GM23338 (cell line): ENCODE data around the gene NMBR. TPM values are rescaled to one million over a fixed set of nuclear protein-coding genes. Genes with fewer than 3 reads are reported as not detected.

Experiments used
- ATAC-seq: fragments of 200-7000 bp; cut with Tn5 transposase; 3 replicates; pipeline ENCODE4 v1.9.1; 2020
- DNase-seq: peaks from one replicate; pipeline ENCODE4 v3.0.0-alpha.2; 2015; ENCODE audit warnings: low spot score
- H2AFZ ChIP-seq: fragments of 200-600 bp; sonication (generic); 2 replicates; pipeline ENCODE4 v1.8.0; 2016; ENCODE audit warnings: antibody characterized with exemption, mild to moderate bottlenecking, moderate library complexity
- H3F3A ChIP-seq: fragments of 200-600 bp; sonication (generic); replicated peaks from 2 replicates; pipeline ENCODE4 v1.8.0; 2017; ENCODE audit warnings: antibody characterized with exemption, mixed run types, low read depth
- H3K27ac ChIP-seq: fragments of 200-600 bp; sonication (generic); 2 replicates; pipeline ENCODE4 v1.6.1; 2016; ENCODE audit warnings: low read depth
- H3K27me3 ChIP-seq: fragments of 200-600 bp; sonication (generic); 2 replicates; pipeline ENCODE4 v1.8.0; 2016; ENCODE audit warnings: mild to moderate bottlenecking, mixed run types, moderate library complexity; ENCODE audit not compliant: insufficient read depth
- H3K36me3 ChIP-seq: fragments of 200-600 bp; sonication (generic); 2 replicates; pipeline ENCODE4 v1.8.0; 2016; ENCODE audit warnings: mild to moderate bottlenecking; ENCODE audit not compliant: insufficient read depth
- H3K4me1 ChIP-seq: fragments of 200-600 bp; sonication (generic); 2 replicates; pipeline ENCODE4 v1.8.0; 2016; ENCODE audit warnings: mild to moderate bottlenecking, moderate library complexity; ENCODE audit not compliant: insufficient read depth
- H3K4me2 ChIP-seq: fragments of 200-600 bp; sonication (generic); 2 replicates; pipeline ENCODE4 v1.7.1; 2017; ENCODE audit warnings: mixed run types
- H3K4me3 ChIP-seq: fragments of 200-600 bp; sonication (generic); 2 replicates; pipeline ENCODE4 v1.6.1; 2016; ENCODE audit warnings: mixed run types
- H3K79me2 ChIP-seq: fragments of 200-600 bp; sonication (generic); replicated peaks from 2 replicates; pipeline ENCODE4 v1.8.0; 2017; ENCODE audit warnings: mild to moderate bottlenecking; ENCODE audit not compliant: insufficient read depth
- H3K9me2 ChIP-seq: fragments of 200-600 bp; sonication (generic); 2 replicates; pipeline ENCODE4 v1.8.0; 2017; ENCODE audit not compliant: insufficient read depth
- H4K20me1 ChIP-seq: fragments of 200-600 bp; sonication (generic); replicated peaks from 2 replicates; pipeline ENCODE4 v1.8.0; 2017; ENCODE audit warnings: mild to moderate bottlenecking; ENCODE audit not compliant: insufficient read depth
- H3K27ac Mint-ChIP-seq: 2 replicates; pipeline ENCODE4 v1.8.0; 2020; ENCODE audit warnings: inconsistent platforms, mild to moderate bottlenecking, moderate library complexity, mixed read lengths
- H3K27me3 Mint-ChIP-seq: 3 replicates; pipeline ENCODE4 v1.8.0; 2022; ENCODE audit warnings: low read depth, mild to moderate bottlenecking, moderate library complexity, mixed read lengths, inconsistent platforms; ENCODE audit not compliant: insufficient read depth, poor library complexity
- H3K36me3 Mint-ChIP-seq: 3 replicates; pipeline ENCODE4 v1.8.0; 2021; ENCODE audit warnings: low read depth, mild to moderate bottlenecking, inconsistent platforms, moderate library complexity, mixed read lengths
- H3K4me1 Mint-ChIP-seq: 3 replicates; pipeline ENCODE4 v1.8.0; 2020; ENCODE audit warnings: mild to moderate bottlenecking, inconsistent platforms, mixed read lengths
- H3K4me3 Mint-ChIP-seq: 3 replicates; pipeline ENCODE4 v1.8.0; 2021; ENCODE audit warnings: moderate library complexity, mild to moderate bottlenecking, inconsistent platforms, mixed read lengths
- H3K9me3 Mint-ChIP-seq: 3 replicates; pipeline ENCODE4 v1.8.0; 2020; ENCODE audit warnings: moderate library complexity, mild to moderate bottlenecking, inconsistent platforms, mixed read lengths
- CREB1 ChIP-seq: fragments of 250-450 bp; sonication (Bioruptor Pico); IDR thresholded peaks from 2 replicates; pipeline ENCODE4 v1.5.0; 2020; ENCODE audit warnings: low read depth, mild to moderate bottlenecking, moderate library complexity
- CTCF ChIP-seq, 2 experiments: fragments of 200-600 bp in 1 of 2; sonication (generic) in 1 of 2; conservative IDR thresholded peaks; 2 replicates each; pipeline versions ENCODE4 v1.5.1 to v1.6.1; 2016 to 2017; ENCODE audit warnings: antibody characterized with exemption in 2 of 2, low read depth in 2 of 2, mild to moderate bottlenecking in 2 of 2, moderate library complexity in 1 of 2
- ETS1 ChIP-seq: IDR thresholded peaks from 2 replicates; pipeline ENCODE4 v1.6.1; 2016; ENCODE audit warnings: antibody characterized with exemption
- EZH2 ChIP-seq: fragments of 200-600 bp; sonication (generic); IDR thresholded peaks from one replicate; pipeline ENCODE4 v1.8.0; 2017; ENCODE audit warnings: antibody characterized with exemption, mild to moderate bottlenecking, low read depth; ENCODE audit not compliant: unreplicated experiment
- EZH2phosphoT487 ChIP-seq: fragments of 200-600 bp; sonication (generic); IDR thresholded peaks from one replicate; pipeline ENCODE4 v1.8.1; 2018; ENCODE audit warnings: antibody characterized with exemption; ENCODE audit not compliant: unreplicated experiment
- JUNB ChIP-seq: IDR thresholded peaks from one replicate; pipeline ENCODE4 v1.6.1; 2016; ENCODE audit warnings: antibody characterized with exemption; ENCODE audit not compliant: unreplicated experiment
- NANOG ChIP-seq: IDR thresholded peaks from 2 replicates; pipeline ENCODE4 v1.6.1; 2016; ENCODE audit warnings: antibody characterized with exemption, borderline replicate concordance
- POLR2AphosphoS5 ChIP-seq: IDR thresholded peaks from 2 replicates; pipeline ENCODE4 v1.6.1; 2016; ENCODE audit warnings: antibody characterized with exemption, low read depth
- REST ChIP-seq: IDR thresholded peaks from one replicate; pipeline ENCODE4 v1.6.1; 2018; ENCODE audit warnings: antibody characterized with exemption; ENCODE audit not compliant: unreplicated experiment
- STAT1 ChIP-seq: IDR thresholded peaks from one replicate; pipeline ENCODE4 v1.6.1; 2016; ENCODE audit warnings: antibody characterized with exemption; ENCODE audit not compliant: unreplicated experiment
- ZNF114 ChIP-seq: fragments of 250-450 bp; sonication (Bioruptor Pico); IDR thresholded peaks from 2 replicates; pipeline ENCODE4 v1.5.0; 2020; ENCODE audit warnings: mild to moderate bottlenecking, moderate library complexity
- ZNF331 ChIP-seq: fragments of 250-450 bp; sonication (Bioruptor Pico); IDR thresholded peaks from 2 replicates; pipeline ENCODE4 v1.5.0; 2020; ENCODE audit warnings: low read depth, mild to moderate bottlenecking, moderate library complexity
- ZNF462 ChIP-seq: fragments of 250-450 bp; sonication (Bioruptor Pico); IDR thresholded peaks from 2 replicates; pipeline ENCODE4 v1.5.0; 2020; ENCODE audit warnings: mild to moderate bottlenecking, moderate library complexity
- polyA plus RNA-seq: library from polyadenylated mRNA; unstranded; fragments of >200 nt; fragmentation: Nextera tagmentation; extraction: Ambion mirVana; gene quantifications from 2 replicates; pipeline ENCODE4 v1.2.1, GENCODE V29; 2016
- total RNA-seq: library from RNA; depleted of rRNA; stranded (reverse); fragments of >200 nt; shearing (Covaris generic); gene quantifications from 2 replicates; pipeline ENCODE4 v1.2.3, GENCODE V29; 2014

Gene NMBR
- total and polyA plus RNA-seq, 2 experiments from 2014 or later: not detected

- H4K20me1 ChIP-seq: no peaks in the 10 kb centered on the region
- no peak overlapping the region for H3K27ac ChIP-seq
- H3K4me3 ChIP-seq: no peak overlapping the region
- Mint-ChIP-seq H3K36me3 (peaks cover 6% of the 10 kb centered on the region; the same call in 2 of the 3 replicates), H3K27ac (no peak overlapping the region), H3K4me1 (no peaks in the 10 kb centered on the region), H3K9me3 (no peaks in the 10 kb centered on the region), H3K4me3 (no peak overlapping the region), H3K27me3 (no peaks in the 10 kb centered on the region)
- no peaks in the 10 kb centered on the region for H3F3A ChIP-seq
- no peak for TF ChIP-seq POLR2AphosphoS5
- TF ChIP-seq ZNF462 (CRISPR knock-in tag): no peak
- no peak for TF ChIP-seq STAT1
- no peak for TF ChIP-seq EZH2
- no peak for TF ChIP-seq CREB1 (CRISPR knock-in tag)
- no peak for TF ChIP-seq ZNF331 (CRISPR knock-in tag)
- no peak for TF ChIP-seq EZH2phosphoT487
- no peak for TF ChIP-seq CTCF (conservative IDR thresholded peaks at IDR 0.05; ENCODE audit: low read depth in 2 of 2)
- TF ChIP-seq ZNF114 (CRISPR knock-in tag): no peak
- TF ChIP-seq JUNB: no peak
- TF ChIP-seq REST: no peak
- no peak for TF ChIP-seq ETS1
- no peak for TF ChIP-seq NANOG
- 0 out of 2 replicates have a peak, but pooled peaks cover 4% of the 10 kb centered on the region for H3K36me3 ChIP-seq
- peaks cover 4% of the 10 kb centered on the region for H3K79me2 ChIP-seq
- H3K9me2 ChIP-seq: no peaks in the 10 kb centered on the region
- H3K4me2 ChIP-seq: no peak overlapping the region
- ATAC-seq (no peak), DNase-seq (no peak)
- H2AFZ ChIP-seq: no peak overlapping the region
- no peaks in the 10 kb centered on the region for H3K27me3 ChIP-seq
- no peaks in the 10 kb centered on the region for H3K4me1 ChIP-seq
Observed at GRCh38 chr6:142195862-142196541, 49.1 kb upstream of the NMBR start.
